ENCODE data around the gene ARSA. TPM values are rescaled to one million over a fixed set of nuclear protein-coding genes. Genes with fewer than 3 reads are reported as not detected.

ARSA gene
- total RNA-seq, 1 experiment from 2014 or later = 10.3 TPM

DNA sequence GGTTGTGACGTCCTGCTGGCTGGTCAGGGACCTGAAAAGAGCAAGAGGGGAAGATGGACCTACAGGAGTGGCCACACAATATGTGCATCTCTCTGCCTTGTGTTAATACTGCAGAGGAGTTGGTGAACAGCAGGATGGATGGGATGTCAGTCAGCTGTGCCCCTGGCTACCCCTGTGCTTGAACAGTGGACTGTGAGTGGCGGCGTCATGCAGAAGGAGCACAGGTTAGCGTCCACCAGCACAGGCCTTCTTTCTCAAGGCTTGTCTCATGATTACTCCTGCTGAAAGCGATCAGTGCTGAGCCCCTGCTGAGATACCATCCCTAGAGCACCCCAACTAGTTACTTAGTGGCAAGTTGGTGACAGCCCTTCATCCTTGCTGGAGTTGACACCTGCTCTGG is 41.5 kb downstream of the ARSA start:
- no peak overlapping the region for H4K5ac ChIP-seq (ENCODE audit: insufficient read length, low read depth, low read length)
- H2BK15ac ChIP-seq (ENCODE audit: low read depth, low read length) = no peak overlapping the region
- no peak overlapping the region for H3K23ac ChIP-seq (ENCODE audit: insufficient read length, low read depth, low read length)
- no peak overlapping the region for H3T11ph ChIP-seq (ENCODE audit: low read length)
- H3K23me2 ChIP-seq (ENCODE audit: insufficient read length, low read depth, low read length, poor library complexity, severe bottlenecking) = no peaks in the 10 kb centered on the region
- H4K91ac ChIP-seq (ENCODE audit: insufficient read length, low read depth, low read length) = no peak overlapping the region
- TF ChIP-seq, protein P1, sequence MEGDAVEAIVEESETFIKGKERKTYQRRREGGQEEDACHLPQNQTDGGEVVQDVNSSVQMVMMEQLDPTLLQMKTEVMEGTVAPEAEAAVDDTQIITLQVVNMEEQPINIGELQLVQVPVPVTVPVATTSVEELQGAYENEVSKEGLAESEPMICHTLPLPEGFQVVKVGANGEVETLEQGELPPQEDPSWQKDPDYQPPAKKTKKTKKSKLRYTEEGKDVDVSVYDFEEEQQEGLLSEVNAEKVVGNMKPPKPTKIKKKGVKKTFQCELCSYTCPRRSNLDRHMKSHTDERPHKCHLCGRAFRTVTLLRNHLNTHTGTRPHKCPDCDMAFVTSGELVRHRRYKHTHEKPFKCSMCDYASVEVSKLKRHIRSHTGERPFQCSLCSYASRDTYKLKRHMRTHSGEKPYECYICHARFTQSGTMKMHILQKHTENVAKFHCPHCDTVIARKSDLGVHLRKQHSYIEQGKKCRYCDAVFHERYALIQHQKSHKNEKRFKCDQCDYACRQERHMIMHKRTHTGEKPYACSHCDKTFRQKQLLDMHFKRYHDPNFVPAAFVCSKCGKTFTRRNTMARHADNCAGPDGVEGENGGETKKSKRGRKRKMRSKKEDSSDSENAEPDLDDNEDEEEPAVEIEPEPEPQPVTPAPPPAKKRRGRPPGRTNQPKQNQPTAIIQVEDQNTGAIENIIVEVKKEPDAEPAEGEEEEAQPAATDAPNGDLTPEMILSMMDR (conservative IDR thresholded peaks at IDR 0.05) = no peak
- H3K56ac ChIP-seq (ENCODE audit: insufficient read length, low read depth, low read length) = no peak overlapping the region
- H2BK12ac ChIP-seq (ENCODE audit: insufficient read length, low read depth, low read length) = no peak overlapping the region
- no peak overlapping the region for H2BK20ac ChIP-seq (ENCODE audit: low read depth, low read length, poor library complexity, severe bottlenecking)
- H2AFZ ChIP-seq (ENCODE audit: low read length) = no peak overlapping the region
- no peaks in the 10 kb centered on the region for H3K9me3 ChIP-seq (ENCODE audit: control insufficient read depth, low read depth, low read length)
- no peaks in the 10 kb centered on the region for H3K9me3 Mint-ChIP-seq
- H2BK5ac ChIP-seq (ENCODE audit: insufficient read length, low read length) = no peak overlapping the region
- peak overlapping the region in 1 of 2 experiments; percentile 1; a peak in 1 of 5 replicates for H3K4me3 Mint-ChIP-seq
- no peak overlapping the region for H3K27ac Mint-ChIP-seq
- no peak overlapping the region for H3K9ac ChIP-seq (ENCODE audit: extremely low read depth, insufficient read length, low read length)
- H4K8ac ChIP-seq (replicated peaks; ENCODE audit: insufficient read length, low read depth, low read length) = no peak overlapping the region
- H3K4me2 ChIP-seq (ENCODE audit: insufficient read depth, insufficient read length, low read length) = no peak overlapping the region
- peaks cover 0 to 1% (median 0%) of the 10 kb centered on the region in 3 experiments; a peak in 1 of 7 replicates for H3K36me3 Mint-ChIP-seq (ENCODE audit: insufficient read depth in 1 of 3, low read depth in 3 of 3)
- no peaks in the 10 kb centered on the region for H3K79me2 ChIP-seq (ENCODE audit: insufficient read depth, low read length)
- no CpG with 5 or more reads among the region's 5 CpGs for WGBS (ENCODE audit: extremely low coverage, insufficient read length, low lambda C conversion rate)
- H3K4me1 ChIP-seq (ENCODE audit: insufficient read depth, low read length) = peaks cover 2% of the 10 kb centered on the region; the same call in 1 of the 2 replicates
- H3K27ac ChIP-seq (ENCODE audit: insufficient read length, low read depth, low read length) = no peak overlapping the region
- no peak overlapping the region for H2BK120ac ChIP-seq (ENCODE audit: low read depth, low read length, poor library complexity, severe bottlenecking)
- peaks cover 1% of the 10 kb centered on the region for H3K79me1 ChIP-seq (ENCODE audit: insufficient read depth, low read depth, low read length, poor library complexity, severe bottlenecking)
- H3K4me1 Mint-ChIP-seq = peaks cover 14 to 21% of the 10 kb centered on the region in 2 experiments
- DNase-seq = no peak
- no peaks in the 10 kb centered on the region for H4K20me1 ChIP-seq (ENCODE audit: control insufficient read depth, insufficient read depth, insufficient read length)
- H3K4ac ChIP-seq (ENCODE audit: low read depth, low read length) = no peak overlapping the region
- H3K27me3 ChIP-seq (ENCODE audit: insufficient read depth, low read length) = no peaks in the 10 kb centered on the region
- no peak overlapping the region for H3K18ac ChIP-seq (ENCODE audit: insufficient read length, low read depth, low read length)
- H3K14ac ChIP-seq (ENCODE audit: insufficient read depth, low read length) = no peak overlapping the region
- peaks cover 20% of the 10 kb centered on the region for H3K27me3 Mint-ChIP-seq (ENCODE audit: low read depth)
- H2AK5ac ChIP-seq (ENCODE audit: insufficient read length, low read length) = no peak overlapping the region

Data from H9 (cell line).